ENCODE results near the gene SPOCK1. TPM values are rescaled to one million over a fixed set of nuclear protein-coding genes. Genes with fewer than 3 reads are reported as not detected.

Gene SPOCK1
- polyA plus RNA-seq, 1 experiment = 304 TPM

DNA sequence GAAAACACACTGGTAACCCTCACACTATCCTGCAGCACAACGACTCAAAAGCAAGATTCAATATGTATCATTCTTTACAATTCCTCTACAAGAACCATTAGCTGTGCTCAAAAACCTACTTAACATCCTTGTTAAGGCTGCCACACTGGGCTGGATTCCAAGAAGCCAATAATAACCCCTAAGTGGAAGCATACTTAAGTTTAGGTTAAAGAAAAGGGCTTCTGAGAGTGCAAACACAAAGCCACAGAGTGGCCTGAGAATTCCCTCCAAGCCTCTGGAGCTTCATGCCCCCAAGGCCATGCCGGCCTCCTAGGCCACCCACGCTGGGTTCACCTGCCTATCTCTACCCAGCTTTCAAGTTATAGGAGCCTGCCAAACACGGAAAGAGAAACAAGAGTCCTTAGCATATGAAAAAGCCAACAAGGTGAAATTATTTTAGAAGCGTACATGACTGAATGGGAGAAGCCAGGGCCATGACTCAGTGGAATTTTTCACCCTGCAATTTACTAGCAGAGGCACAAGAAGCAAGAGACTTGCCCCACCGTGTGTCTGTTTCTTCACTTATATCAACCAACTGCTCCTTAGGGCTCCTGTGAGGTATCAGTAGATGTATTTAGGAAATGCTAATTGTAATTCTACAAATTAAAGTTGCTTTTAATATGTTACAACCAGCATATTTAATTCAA is 293.0 kb downstream of the SPOCK1 start:
- H3K27me3 ChIP-seq (ENCODE audit: control insufficient read depth, insufficient read depth, low read length) = no peaks in the 10 kb centered on the region; the same call in none of the 2 replicates
- POLR2A ChIA-PET = no interaction called here
- no peaks in the 10 kb centered on the region; the same call in 1 of the 2 replicates for H3K36me3 ChIP-seq (ENCODE audit: control insufficient read depth, insufficient read depth, low read length)
- TF ChIP-seq, protein P1, sequence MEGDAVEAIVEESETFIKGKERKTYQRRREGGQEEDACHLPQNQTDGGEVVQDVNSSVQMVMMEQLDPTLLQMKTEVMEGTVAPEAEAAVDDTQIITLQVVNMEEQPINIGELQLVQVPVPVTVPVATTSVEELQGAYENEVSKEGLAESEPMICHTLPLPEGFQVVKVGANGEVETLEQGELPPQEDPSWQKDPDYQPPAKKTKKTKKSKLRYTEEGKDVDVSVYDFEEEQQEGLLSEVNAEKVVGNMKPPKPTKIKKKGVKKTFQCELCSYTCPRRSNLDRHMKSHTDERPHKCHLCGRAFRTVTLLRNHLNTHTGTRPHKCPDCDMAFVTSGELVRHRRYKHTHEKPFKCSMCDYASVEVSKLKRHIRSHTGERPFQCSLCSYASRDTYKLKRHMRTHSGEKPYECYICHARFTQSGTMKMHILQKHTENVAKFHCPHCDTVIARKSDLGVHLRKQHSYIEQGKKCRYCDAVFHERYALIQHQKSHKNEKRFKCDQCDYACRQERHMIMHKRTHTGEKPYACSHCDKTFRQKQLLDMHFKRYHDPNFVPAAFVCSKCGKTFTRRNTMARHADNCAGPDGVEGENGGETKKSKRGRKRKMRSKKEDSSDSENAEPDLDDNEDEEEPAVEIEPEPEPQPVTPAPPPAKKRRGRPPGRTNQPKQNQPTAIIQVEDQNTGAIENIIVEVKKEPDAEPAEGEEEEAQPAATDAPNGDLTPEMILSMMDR (IDR thresholded peaks at IDR 0.05; ENCODE audit: insufficient read depth, low read depth, low read length) = no peak
- no peak overlapping the region for H3K4me3 ChIP-seq (ENCODE audit: low read depth, low read length)
- CTCF ChIA-PET = interaction anchor here (0.5 to 1.5 kb wide), 6 partner anchors 12 to 133 kb away, joined by 3 to 5 read pairs (median 3); no protein-coding TSS in a partner anchor
- no peak for DNase-seq (ENCODE audit: low read depth)

DNA sequence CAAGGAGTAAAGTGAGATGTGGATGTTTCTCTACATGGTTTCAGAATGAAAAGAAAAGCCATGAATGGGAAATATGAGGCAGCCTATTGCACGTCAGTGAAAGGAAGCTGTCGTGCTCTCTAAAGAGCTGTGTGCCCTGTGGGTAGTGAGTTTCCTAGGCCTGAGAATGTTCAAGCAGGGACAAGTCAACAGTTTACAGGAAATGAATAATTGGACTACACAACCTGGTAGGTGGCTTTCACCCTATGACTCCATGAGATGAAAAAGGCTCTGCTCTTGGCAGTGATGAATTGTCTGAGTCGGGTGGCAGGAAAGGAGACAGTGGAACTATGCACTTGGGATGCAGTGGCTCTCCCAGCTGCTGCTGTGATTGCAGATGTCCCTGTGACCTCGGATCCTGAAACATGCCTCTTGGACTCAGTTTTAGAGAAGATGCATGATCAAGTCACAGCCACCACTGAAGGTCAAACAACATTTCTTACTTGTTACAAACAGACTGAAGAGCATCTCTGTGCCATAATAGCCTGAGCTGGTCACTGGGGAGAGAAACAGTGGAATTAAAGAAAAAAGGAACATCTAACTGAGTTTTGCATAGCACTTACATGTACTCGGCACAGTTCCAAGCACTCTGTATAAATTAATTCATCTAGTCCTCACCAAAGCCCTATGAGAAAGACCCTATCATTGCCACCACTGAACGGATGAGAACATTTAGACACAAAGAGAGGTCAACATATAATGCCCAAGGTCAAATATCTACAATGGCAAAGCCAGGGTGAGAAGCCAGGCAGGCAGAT is 293.7 kb downstream of the SPOCK1 start:
- no peak for DNase-seq (ENCODE audit: low read depth)
- TF ChIP-seq, protein P1 (IDR thresholded peaks at IDR 0.05; ENCODE audit: insufficient read depth, low read depth, low read length) = no peak
- ChIA-PET POLR2A (no interaction called here), CTCF (interaction anchor here (0.6 to 1.5 kb wide), 4 partner anchors 13 to 154 kb away, joined by 3 to 5 read pairs (median 3); no protein-coding TSS in a partner anchor)
- Histone ChIP-seq H3K36me3 (ENCODE audit: control insufficient read depth, insufficient read depth, low read length) (no peaks in the 10 kb centered on the region; the same call in 1 of the 2 replicates), H3K4me3 (ENCODE audit: low read depth, low read length) (no peak overlapping the region), H3K27me3 (ENCODE audit: control insufficient read depth, insufficient read depth, low read length) (no peaks in the 10 kb centered on the region; the same call in none of the 2 replicates)

DNA sequence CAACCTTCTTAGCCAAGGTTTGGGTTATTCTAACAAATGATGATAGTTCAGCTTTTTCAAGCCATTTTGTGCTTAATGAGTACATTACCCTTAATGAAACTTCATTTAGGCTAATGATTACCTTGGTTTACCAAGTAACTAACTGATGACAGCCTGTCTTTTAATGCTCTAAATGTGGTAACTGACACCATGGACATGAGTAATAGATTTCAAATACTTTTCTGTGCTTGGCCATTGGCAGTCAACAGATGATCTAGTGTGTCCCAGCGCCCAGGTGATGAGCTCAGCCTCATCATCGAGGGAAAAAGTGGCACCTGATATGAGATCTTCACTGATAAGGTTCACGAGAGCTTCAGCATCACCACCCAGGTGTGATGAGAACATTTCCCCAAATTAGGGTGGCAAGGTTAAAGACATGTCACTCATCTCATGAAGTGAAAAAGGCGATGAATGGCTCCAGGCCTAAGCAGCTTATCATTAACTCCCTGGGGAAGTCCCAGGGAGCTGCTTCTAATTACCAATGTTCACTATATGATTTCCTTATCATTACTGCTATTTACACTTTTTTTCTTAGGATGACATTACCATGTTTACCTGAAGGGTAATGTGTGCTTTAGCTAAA is 296.0 kb downstream of the SPOCK1 start:
- TF ChIP-seq, protein P1 (IDR thresholded peaks at IDR 0.05; ENCODE audit: insufficient read depth, low read depth, low read length) = no peak
- POLR2A ChIA-PET = no interaction called here

DNA sequence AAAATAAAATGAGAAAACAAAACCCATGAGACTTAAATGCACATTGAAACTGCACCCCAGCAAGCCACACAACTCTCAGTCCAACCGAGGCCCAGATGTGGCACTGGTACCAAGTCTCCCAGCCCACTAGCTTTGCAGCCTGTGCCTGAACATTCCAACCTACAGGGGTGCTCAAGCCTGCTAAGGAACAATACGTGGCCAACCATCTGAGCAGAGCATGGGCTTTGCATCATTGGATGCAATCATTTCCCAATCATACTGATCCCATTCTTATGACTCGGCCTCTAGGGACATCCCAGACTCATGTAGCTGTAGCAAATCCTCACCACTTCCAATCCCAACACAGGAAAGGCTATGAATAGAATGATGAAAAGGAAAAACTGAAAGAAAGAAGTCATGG is 297.2 kb downstream of the SPOCK1 start:
- Histone ChIP-seq H3K4me3 (ENCODE audit: low read depth, low read length) (no peak overlapping the region), H3K27me3 (ENCODE audit: control insufficient read depth, insufficient read depth, low read length) (no peaks in the 10 kb centered on the region; the same call in 1 of the 2 replicates), H3K36me3 (ENCODE audit: control insufficient read depth, insufficient read depth, low read length) (no peaks in the 10 kb centered on the region; the same call in 1 of the 2 replicates)
- CTCF ChIA-PET = interaction anchor here (1.2 to 3.9 kb wide), 4 partner anchors 11 to 128 kb away, joined by 3 to 16 read pairs (median 4); no protein-coding TSS in a partner anchor
- DNase-seq (ENCODE audit: low read depth) = no peak
- POLR2A ChIA-PET = no interaction called here
- TF ChIP-seq, protein P1 (IDR thresholded peaks at IDR 0.05; ENCODE audit: insufficient read depth, low read depth, low read length) = peak; percentile 25; the same call in 1 of the 2 replicates

More for the DNA sequence above, 296.0 kb downstream of the SPOCK1 start:
- Histone ChIP-seq H3K36me3 (ENCODE audit: control insufficient read depth, insufficient read depth, low read length) (no peaks in the 10 kb centered on the region; the same call in 1 of the 2 replicates), H3K4me3 (ENCODE audit: low read depth, low read length) (no peak overlapping the region), H3K27me3 (ENCODE audit: control insufficient read depth, insufficient read depth, low read length) (no peaks in the 10 kb centered on the region; the same call in none of the 2 replicates)
- CTCF ChIA-PET = interaction anchor here (1.4 to 3.9 kb wide), 3 partner anchors 12 to 128 kb away, joined by 4 to 16 read pairs (median 6); no protein-coding TSS in a partner anchor
- no peak for DNase-seq (ENCODE audit: low read depth)
